Esophagus squamous epithelium (tissue), 5 donors: ENCODE data around the gene TNFRSF11A. TPM values are rescaled to one million over a fixed set of nuclear protein-coding genes. Genes with fewer than 3 reads are reported as not detected.

ENCODE experiments used
- DNase-seq: peaks from one replicate; lab custom pipeline; 2025; lab: John Stamatoyannopoulos, UW
- H3K27ac ChIP-seq, 4 donors: fragments of 200-600 bp; sonication (generic); one replicate each; pipeline ENCODE4 v1.5.1; 2016 to 2019; ENCODE audit warnings: mild to moderate bottlenecking in 1 of 4
- H3K27me3 ChIP-seq, 4 donors: fragments of 200-600 bp; sonication (generic); 1 replicate in 3 of 4; 2 replicates in 1 of 4; pipeline versions ENCODE4 v1.5.1 to v1.6.0; 2017 to 2021; ENCODE audit warnings: antibody characterized with exemption in 1 of 4
- H3K36me3 ChIP-seq, 3 donors: fragments of 200-600 bp; sonication (generic); one replicate each; pipeline ENCODE4 v1.5.1; 2016 to 2019
- H3K4me1 ChIP-seq, 3 donors: fragments of 200-600 bp; sonication (generic); one replicate each; pipeline ENCODE4 v1.5.1; 2017 to 2019
- H3K4me3 ChIP-seq, 4 donors: fragments of 200-600 bp; sonication (generic); 1 replicate in 3 of 4; 2 replicates in 1 of 4; pipeline ENCODE4 v1.5.1; 2016 to 2019; ENCODE audit warnings: mild to moderate bottlenecking in 2 of 4, moderate library complexity in 1 of 4
- H3K9me3 ChIP-seq, 3 donors: fragments of 200-600 bp; sonication (generic); one replicate each; pipeline ENCODE4 v1.5.1; 2016 to 2019
- POLR2A ChIP-seq, 4 donors: fragments of 450-650 bp; IDR thresholded peaks; one replicate each; pipeline ENCODE4 v1.6.1; 2017; ENCODE audit warnings: antibody characterized with exemption in 4 of 4, mild to moderate bottlenecking in 4 of 4, moderate library complexity in 3 of 4
- WGBS, 2 donors: methylation state at CpG; one replicate each; pipeline ENCODE4 v1.1.5; 2018; 5-methylcytosine and 5-hydroxymethylcytosine counted together
- intact Hi-C: fragments of 100-400 bp; cut with DNase I; formaldehyde crosslinking; loops from one replicate; pipeline ENCODE4 v1.15.0; 2022
- total RNA-seq, 4 donors: library from RNA; depleted of rRNA; stranded (reverse); fragments of >200 nt; gene quantifications; one replicate each; pipeline ENCODE4 v1.1.0, GENCODE V29; 2016
- TF ChIP-seq, protein P1 (sequence below), 6 experiments: fragments of 450-650 bp in 4 of 6; fragments of 200-600 bp in 2 of 6; sonication (generic) in 2 of 6; IDR thresholded peaks; one replicate each; pipeline ENCODE4 v1.5.1; 2016 to 2019; ENCODE audit warnings: antibody characterized with exemption in 6 of 6, mild to moderate bottlenecking in 4 of 6, moderate library complexity in 4 of 6
- donor health status: DM: yes; HTN: yes; CAD: no.

TNFRSF11A gene
- total RNA-seq, 4 donors from 2014 or later: 1.9 to 5.6 (median 3.6) TPM

DNA sequence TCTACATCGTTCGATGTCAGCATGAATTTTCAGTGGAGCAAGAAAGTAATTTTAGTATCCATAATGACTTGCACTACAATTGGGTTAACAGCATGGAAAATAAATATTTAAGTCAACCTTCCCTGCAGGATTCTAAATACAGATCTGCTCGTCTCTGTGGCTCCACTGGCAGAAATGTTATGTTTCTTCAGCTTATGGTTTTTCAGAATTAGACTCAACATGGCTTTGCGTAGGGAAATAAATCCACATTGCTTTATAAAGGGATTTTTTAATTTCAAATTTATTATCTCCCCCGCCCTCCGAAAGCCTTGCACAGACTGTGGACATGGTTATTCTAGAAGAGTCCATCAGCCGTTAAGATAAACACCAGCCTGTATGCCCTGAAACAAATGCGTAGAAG lies 18.2 kb downstream of the TNFRSF11A start:
- no peak for TF ChIP-seq POLR2A (IDR thresholded peaks at IDR 0.05)
- TF ChIP-seq, protein P1, sequence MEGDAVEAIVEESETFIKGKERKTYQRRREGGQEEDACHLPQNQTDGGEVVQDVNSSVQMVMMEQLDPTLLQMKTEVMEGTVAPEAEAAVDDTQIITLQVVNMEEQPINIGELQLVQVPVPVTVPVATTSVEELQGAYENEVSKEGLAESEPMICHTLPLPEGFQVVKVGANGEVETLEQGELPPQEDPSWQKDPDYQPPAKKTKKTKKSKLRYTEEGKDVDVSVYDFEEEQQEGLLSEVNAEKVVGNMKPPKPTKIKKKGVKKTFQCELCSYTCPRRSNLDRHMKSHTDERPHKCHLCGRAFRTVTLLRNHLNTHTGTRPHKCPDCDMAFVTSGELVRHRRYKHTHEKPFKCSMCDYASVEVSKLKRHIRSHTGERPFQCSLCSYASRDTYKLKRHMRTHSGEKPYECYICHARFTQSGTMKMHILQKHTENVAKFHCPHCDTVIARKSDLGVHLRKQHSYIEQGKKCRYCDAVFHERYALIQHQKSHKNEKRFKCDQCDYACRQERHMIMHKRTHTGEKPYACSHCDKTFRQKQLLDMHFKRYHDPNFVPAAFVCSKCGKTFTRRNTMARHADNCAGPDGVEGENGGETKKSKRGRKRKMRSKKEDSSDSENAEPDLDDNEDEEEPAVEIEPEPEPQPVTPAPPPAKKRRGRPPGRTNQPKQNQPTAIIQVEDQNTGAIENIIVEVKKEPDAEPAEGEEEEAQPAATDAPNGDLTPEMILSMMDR (IDR thresholded peaks at IDR 0.05): no peak
- H3K9me3 ChIP-seq: no peaks in the 10 kb centered on the region
- 77 to 80% methylated on average over 8 of the region's 8 CpGs for WGBS, 2 donors
- intact Hi-C loops: no loop called here
- no peak overlapping the region for H3K27ac ChIP-seq
- no peaks in the 10 kb centered on the region for H3K4me1 ChIP-seq
- H3K36me3 ChIP-seq: no peaks in the 10 kb centered on the region
- H3K27me3 ChIP-seq: peaks cover 0 to 11% (median 0%) of the 10 kb centered on the region in 4 donors
- DNase-seq: no peak
- H3K4me3 ChIP-seq: no peak overlapping the region

DNA sequence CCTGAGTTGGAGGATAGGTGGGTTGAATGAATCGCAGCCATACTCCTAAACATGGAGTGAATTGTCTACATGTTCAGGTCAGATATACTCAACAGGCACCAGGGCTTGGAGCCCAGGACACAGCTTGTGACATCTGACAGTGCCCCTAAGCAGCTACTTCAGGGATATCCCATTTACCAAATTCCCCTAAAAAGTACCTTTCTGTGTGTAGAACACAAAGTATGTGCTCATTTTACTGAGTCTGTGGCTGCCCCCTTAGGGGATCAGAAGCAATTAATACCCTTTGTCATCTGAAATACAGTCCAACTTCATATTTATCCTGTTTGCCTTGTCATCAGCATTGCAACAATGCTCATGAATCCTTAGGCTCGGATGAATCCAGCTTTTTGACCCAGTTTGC lies 20.8 kb downstream of the TNFRSF11A start:
- no peaks in the 10 kb centered on the region for H3K9me3 ChIP-seq
- intact Hi-C loops: no loop called here
- H3K27ac ChIP-seq: no peak overlapping the region
- no peaks in the 10 kb centered on the region for H3K4me1 ChIP-seq
- DNase-seq: no peak
- no peaks in the 10 kb centered on the region for H3K36me3 ChIP-seq
- 85 to 94% methylated on average over 1 to 2 of the region's 2 CpGs for WGBS, 2 donors
- H3K4me3 ChIP-seq: no peak overlapping the region
- H3K27me3 ChIP-seq: no peaks in the 10 kb centered on the region
- TF ChIP-seq, protein P1 (IDR thresholded peaks at IDR 0.05): no peak
- no peak for TF ChIP-seq POLR2A (IDR thresholded peaks at IDR 0.05)

DNA sequence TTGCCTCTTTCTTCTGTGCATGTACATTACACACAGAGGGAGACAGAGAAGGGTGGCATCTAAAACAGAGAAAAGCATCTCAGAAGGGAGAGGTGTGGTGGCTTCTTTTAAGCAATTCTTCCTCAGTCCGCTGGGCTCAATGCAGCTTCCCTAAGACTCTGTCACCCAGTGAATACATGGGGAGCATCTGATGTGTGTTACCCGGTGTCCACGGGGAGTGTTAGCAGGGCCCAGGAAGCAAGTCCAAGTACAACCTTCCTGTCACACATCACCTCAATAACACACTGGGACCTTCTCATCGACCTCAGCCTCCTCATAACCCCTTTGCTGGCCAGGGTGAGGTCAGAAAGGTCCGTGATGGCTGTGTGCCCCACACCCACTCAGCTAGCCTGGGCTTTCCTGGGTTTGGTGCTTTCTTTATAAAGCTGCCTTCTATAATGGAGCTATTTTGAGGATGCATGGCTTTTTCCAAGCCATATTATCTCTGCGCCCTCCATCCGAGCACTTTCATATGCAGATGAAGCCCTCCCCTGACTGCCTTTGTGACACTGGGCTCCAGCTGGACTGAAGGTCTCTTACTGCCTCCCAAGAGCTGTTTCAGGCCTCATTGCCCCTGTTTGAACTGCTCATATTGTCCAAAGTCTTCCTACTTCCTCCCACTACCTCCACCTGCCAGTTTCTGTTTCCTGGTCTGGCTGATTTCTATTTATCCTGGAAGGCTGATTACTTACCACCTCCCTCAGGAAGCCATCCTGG lies 21.4 kb downstream of the TNFRSF11A start:
- intact Hi-C loops: no loop called here
- no peak overlapping the region for H3K27ac ChIP-seq
- no peaks in the 10 kb centered on the region for H3K36me3 ChIP-seq
- TF ChIP-seq POLR2A (IDR thresholded peaks at IDR 0.05): no peak
- TF ChIP-seq, protein P1 (IDR thresholded peaks at IDR 0.05): no peak
- no peak overlapping the region for H3K4me3 ChIP-seq
- H3K27me3 ChIP-seq: no peaks in the 10 kb centered on the region
- no peaks in the 10 kb centered on the region for H3K9me3 ChIP-seq
- 79 to 86% methylated on average over 3 to 6 of the region's 7 CpGs for WGBS, 2 donors
- no peaks in the 10 kb centered on the region for H3K4me1 ChIP-seq
- DNase-seq: no peak

DNA sequence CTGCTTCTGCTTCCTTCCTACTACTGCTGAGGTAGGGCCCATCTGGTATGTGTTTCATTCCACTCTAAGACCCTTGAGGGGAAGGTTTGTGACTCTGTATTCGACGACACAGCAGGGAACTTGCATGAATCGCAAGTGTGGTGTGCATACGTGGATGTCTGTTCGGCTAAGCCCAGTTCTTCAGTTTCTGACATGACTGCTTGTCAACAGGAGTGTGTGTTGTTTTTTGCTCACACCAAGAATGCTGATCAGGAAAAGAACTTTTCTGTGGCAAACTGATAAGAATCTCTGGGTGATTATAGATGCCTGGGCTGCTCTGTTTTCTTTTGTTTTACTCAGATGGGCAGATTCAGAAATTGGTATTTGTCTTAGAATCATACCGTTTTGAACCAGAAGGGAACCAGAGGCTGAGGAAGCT lies 22.0 kb downstream of the TNFRSF11A start:
- no peak for DNase-seq
- H3K4me1 ChIP-seq: no peaks in the 10 kb centered on the region
- no peak overlapping the region for H3K4me3 ChIP-seq
- H3K27ac ChIP-seq: no peak overlapping the region
- intact Hi-C loops: no loop called here
- H3K36me3 ChIP-seq: no peaks in the 10 kb centered on the region
- H3K9me3 ChIP-seq: no peaks in the 10 kb centered on the region
- TF ChIP-seq POLR2A (IDR thresholded peaks at IDR 0.05): no peak
- TF ChIP-seq, protein P1 (IDR thresholded peaks at IDR 0.05): no peak
- 68 to 72% methylated on average over 6 of the region's 6 CpGs for WGBS, 2 donors
- no peaks in the 10 kb centered on the region for H3K27me3 ChIP-seq

DNA sequence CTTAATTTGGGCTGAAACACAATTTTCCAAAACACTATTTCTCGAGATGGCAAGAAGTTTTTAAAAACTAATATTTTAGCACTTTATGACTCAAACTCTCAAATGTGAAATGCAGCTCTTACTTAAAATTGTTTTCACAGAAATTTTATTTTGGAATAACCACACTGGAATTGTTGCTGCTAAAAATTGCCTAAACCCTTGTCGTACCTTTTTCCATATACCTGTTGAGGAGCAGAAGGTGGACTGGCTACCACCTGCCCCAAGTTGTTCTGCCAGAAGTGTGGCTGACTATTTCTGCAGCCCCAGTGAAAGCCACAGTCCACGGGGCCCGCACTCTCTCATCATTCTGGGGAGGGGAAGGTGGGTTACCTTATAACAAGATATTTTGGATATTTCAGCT lies 23.4 kb downstream of the TNFRSF11A start:
- Histone ChIP-seq H3K36me3 (no peaks in the 10 kb centered on the region), H3K4me1 (no peaks in the 10 kb centered on the region), H3K27ac (no peak overlapping the region), H3K9me3 (no peaks in the 10 kb centered on the region), H3K27me3 (no peaks in the 10 kb centered on the region), H3K4me3 (no peak overlapping the region)
- WGBS, 2 donors: 84 to 87% methylated on average over 4 of the region's 4 CpGs
- TF ChIP-seq, protein P1 (IDR thresholded peaks at IDR 0.05): no peak
- TF ChIP-seq POLR2A (IDR thresholded peaks at IDR 0.05): no peak
- no peak for DNase-seq
- intact Hi-C loops: no loop called here
